HPDE6-E6E7 (cell line): ENCODE data around the gene GOLGA8A.
"Not testable (repeated sequence)": the region's sequence is repeated elsewhere in the genome, so short reads cannot be mapped to it uniquely, and the experiment has no call there.

Experiments
- DNase-seq: peaks from one replicate; pipeline ENCODE4 v3.0.0; 2011; ENCODE audit warnings: missing footprints; ENCODE audit errors: extremely low spot score

The GOLGA8A gene

GRCh38 chr15:34437687-34438086 lies at the start of gene GOLGA8A:
Gene GOLGA8A (minus strand): TSS chr15:34437808. CDS start chr15:34389691, 48,117 bp downstream.
- DNase-seq = peak; percentile 60

GRCh38 chr15:34483644-34484043 lies 46.0 kb upstream of the GOLGA8A start:
- no peak for DNase-seq

GRCh38 chr15:34481370-34481769 lies 43.8 kb upstream of the GOLGA8A start:
- DNase-seq = no peak

GRCh38 chr15:34473840-34474239 lies 36.2 kb upstream of the GOLGA8A start:
- DNase-seq = no peak

GRCh38 chr15:34472947-34473346 lies 35.3 kb upstream of the GOLGA8A start:
- DNase-seq = no peak

- no peak for DNase-seq
Measured at GRCh38 chr15:34470892-34471291, 33.3 kb upstream of the GOLGA8A start.

- no peak for DNase-seq
Measured at GRCh38 chr15:34470091-34470490, 32.5 kb upstream of the GOLGA8A start.

- DNase-seq = no peak
Measured at GRCh38 chr15:34461730-34462129, 24.1 kb upstream of the GOLGA8A start.

- no peak for DNase-seq
Measured at GRCh38 chr15:34460451-34460850, 22.8 kb upstream of the GOLGA8A start.

- no peak for DNase-seq
Measured at GRCh38 chr15:34456658-34457057, 19.1 kb upstream of the GOLGA8A start.

GRCh38 chr15:34442891-34443290 lies 5.3 kb upstream of the GOLGA8A start:
- DNase-seq = no peak

GRCh38 chr15:34439878-34440277 lies 2.3 kb upstream of the GOLGA8A start:
- DNase-seq = no peak

GRCh38 chr15:34436956-34437442 lies 609 bp downstream of the GOLGA8A start:
- DNase-seq = peak; percentile 12

- DNase-seq = no peak
Measured at GRCh38 chr15:34436126-34436955, 1.3 kb downstream of the GOLGA8A start.

GRCh38 chr15:34435658-34436057 lies 1.9 kb downstream of the GOLGA8A start:
- DNase-seq = no peak

GRCh38 chr15:34434627-34435305 lies 2.8 kb downstream of the GOLGA8A start:
- no peak for DNase-seq

GRCh38 chr15:34433956-34434626 lies 3.5 kb downstream of the GOLGA8A start:
- not testable (repeated sequence) for DNase-seq

GRCh38 chr15:34430642-34431041 lies 7.0 kb downstream of the GOLGA8A start:
- DNase-seq = not testable (repeated sequence)

GRCh38 chr15:34423425-34424090 lies 14.1 kb downstream of the GOLGA8A start:
- DNase-seq = not testable (repeated sequence)

- not testable (repeated sequence) for DNase-seq
Measured at GRCh38 chr15:34420953-34421352, 16.7 kb downstream of the GOLGA8A start.

GRCh38 chr15:34418435-34418834 lies 19.2 kb downstream of the GOLGA8A start:
- not testable (repeated sequence) for DNase-seq

GRCh38 chr15:34409511-34409910 lies 28.1 kb downstream of the GOLGA8A start:
- not testable (repeated sequence) for DNase-seq
